Choroid plexus epithelial cell (primary cell): ENCODE data around the gene EEF1AKMT3.

Experiments used
- DNase-seq: peaks from one replicate; pipeline ENCODE4 v3.0.0-alpha.2; 2010; ENCODE audit warnings: low read depth
- H3K4me3 ChIP-seq: 2 replicates; pipeline ENCODE4 v1.5.1; 2011; ENCODE audit warnings: low read depth, mild to moderate bottlenecking, control low read depth, low read length, moderate library complexity
- TF ChIP-seq, protein P1 (sequence below): conservative IDR thresholded peaks from 2 replicates; pipeline ENCODE4 v1.5.1; 2011; ENCODE audit warnings: low read depth, mild to moderate bottlenecking, control low read depth, inconsistent platforms, low read length, moderate library complexity

Gene EEF1AKMT3

GRCh38 chr12:57829025-57829777, 56.8 kb downstream of the EEF1AKMT3 start:
- no peak overlapping the region for H3K4me3 ChIP-seq
- DNase-seq = no peak
- TF ChIP-seq, protein P1, sequence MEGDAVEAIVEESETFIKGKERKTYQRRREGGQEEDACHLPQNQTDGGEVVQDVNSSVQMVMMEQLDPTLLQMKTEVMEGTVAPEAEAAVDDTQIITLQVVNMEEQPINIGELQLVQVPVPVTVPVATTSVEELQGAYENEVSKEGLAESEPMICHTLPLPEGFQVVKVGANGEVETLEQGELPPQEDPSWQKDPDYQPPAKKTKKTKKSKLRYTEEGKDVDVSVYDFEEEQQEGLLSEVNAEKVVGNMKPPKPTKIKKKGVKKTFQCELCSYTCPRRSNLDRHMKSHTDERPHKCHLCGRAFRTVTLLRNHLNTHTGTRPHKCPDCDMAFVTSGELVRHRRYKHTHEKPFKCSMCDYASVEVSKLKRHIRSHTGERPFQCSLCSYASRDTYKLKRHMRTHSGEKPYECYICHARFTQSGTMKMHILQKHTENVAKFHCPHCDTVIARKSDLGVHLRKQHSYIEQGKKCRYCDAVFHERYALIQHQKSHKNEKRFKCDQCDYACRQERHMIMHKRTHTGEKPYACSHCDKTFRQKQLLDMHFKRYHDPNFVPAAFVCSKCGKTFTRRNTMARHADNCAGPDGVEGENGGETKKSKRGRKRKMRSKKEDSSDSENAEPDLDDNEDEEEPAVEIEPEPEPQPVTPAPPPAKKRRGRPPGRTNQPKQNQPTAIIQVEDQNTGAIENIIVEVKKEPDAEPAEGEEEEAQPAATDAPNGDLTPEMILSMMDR = no peak

GRCh38 chr12:57830393-57830792, 58.0 kb downstream of the EEF1AKMT3 start:
- TF ChIP-seq, protein P1 = no peak

More at GRCh38 chr12:57830393-57830792, 58.0 kb downstream of the EEF1AKMT3 start:
- DNase-seq = no peak
- no peak overlapping the region for H3K4me3 ChIP-seq
